Naive B cell (primary cell): ENCODE results near the gene VRK2. TPM values are rescaled to one million over a fixed set of nuclear protein-coding genes. Genes with fewer than 3 reads are reported as not detected.

Source experiments
- ATAC-seq, 2 donors: fragments of 150-1000 bp; cut with Tn5 transposase; 2 replicates each; pipeline ENCODE4 v1.10.0; 2021; ENCODE audit warnings: low read depth in 2 of 2, mild to moderate bottlenecking in 2 of 2, moderate library complexity in 2 of 2
- DNase-seq: peaks from one replicate; pipeline ENCODE4 v3.0.0; 2022
- H3K27ac Mint-ChIP-seq, 6 donors: one replicate each; pipeline ENCODE4 v1.8.0; 2020 to 2022; ENCODE audit warnings: mild to moderate bottlenecking in 6 of 6, mixed read lengths in 6 of 6, moderate library complexity in 5 of 6, inconsistent platforms in 2 of 6
- H3K27me3 Mint-ChIP-seq, 3 donors: one replicate each; pipeline ENCODE4 v1.8.0; 2021 to 2022; ENCODE audit warnings: mixed read lengths in 3 of 3, mild to moderate bottlenecking in 1 of 3
- H3K36me3 Mint-ChIP-seq, 2 donors: one replicate each; pipeline ENCODE4 v1.8.0; 2020 to 2022; ENCODE audit warnings: mixed read lengths in 2 of 2, inconsistent platforms in 1 of 2, mild to moderate bottlenecking in 1 of 2
- H3K4me1 Mint-ChIP-seq, 3 donors: one replicate each; pipeline ENCODE4 v1.8.0; 2020 to 2022; ENCODE audit warnings: mixed read lengths in 3 of 3, inconsistent platforms in 1 of 3, mild to moderate bottlenecking in 1 of 3, moderate library complexity in 1 of 3
- H3K4me3 Mint-ChIP-seq, 8 donors: one replicate each; pipeline ENCODE4 v1.8.0; 2020 to 2022; ENCODE audit warnings: mild to moderate bottlenecking in 8 of 8, mixed read lengths in 8 of 8, moderate library complexity in 8 of 8, inconsistent platforms in 2 of 8
- H3K9me3 Mint-ChIP-seq, 7 donors: one replicate each; pipeline ENCODE4 v1.8.0; 2020 to 2022; ENCODE audit warnings: mixed read lengths in 7 of 7, mild to moderate bottlenecking in 5 of 7, inconsistent platforms in 2 of 7, moderate library complexity in 1 of 7
- polyA plus RNA-seq, 6 donors: library from polyadenylated mRNA; unstranded; fragments of 300-500 nt; fragmentation: Illumina TruSeq; gene quantifications; one replicate each; pipeline ENCODE4 v1.2.3, GENCODE V29; 2021; ENCODE audit warnings: low read depth in 6 of 6

Gene VRK2
- polyA plus RNA-seq, 6 donors from 2014 or later: 34.3 to 47.0 (median 41.2) TPM

- Mint-ChIP-seq H3K4me3 (no peak overlapping the region), H3K36me3 (peaks cover 0 to 6% of the 10 kb centered on the region in 2 donors), H3K27me3 (no peaks in the 10 kb centered on the region), H3K9me3 (no peaks in the 10 kb centered on the region), H3K27ac (no peak overlapping the region), H3K4me1 (peaks cover 0 to 4% (median 0%) of the 10 kb centered on the region in 3 donors)
- no peak for ATAC-seq
- no peak for DNase-seq
Measured at GRCh38 chr2:58197894-58198293, 151.3 kb downstream of the VRK2 start.

GRCh38 chr2:58202404-58202803 is 155.8 kb downstream of the VRK2 start:
- Mint-ChIP-seq H3K9me3 (no peaks in the 10 kb centered on the region), H3K4me3 (no peak overlapping the region), H3K36me3 (peaks cover 0 to 10% of the 10 kb centered on the region in 2 donors), H3K4me1 (peaks cover 0 to 4% (median 0%) of the 10 kb centered on the region in 3 donors), H3K27me3 (no peaks in the 10 kb centered on the region), H3K27ac (no peak overlapping the region)
- DNase-seq (no peak), ATAC-seq (no peak)

- Mint-ChIP-seq H3K27ac (no peak overlapping the region), H3K4me1 (peaks cover 0 to 4% (median 0%) of the 10 kb centered on the region in 3 donors), H3K4me3 (no peak overlapping the region), H3K27me3 (no peaks in the 10 kb centered on the region), H3K36me3 (peaks cover 0 to 12% of the 10 kb centered on the region in 2 donors), H3K9me3 (no peaks in the 10 kb centered on the region)
- ATAC-seq (no peak), DNase-seq (no peak)
Measured at GRCh38 chr2:58203018-58203417, 156.4 kb downstream of the VRK2 start.

GRCh38 chr2:58204195-58204959 is 157.8 kb downstream of the VRK2 start:
- Mint-ChIP-seq H3K27me3 (no peaks in the 10 kb centered on the region), H3K4me1 (peaks cover 0 to 4% (median 0%) of the 10 kb centered on the region in 3 donors), H3K36me3 (peaks cover 0 to 12% of the 10 kb centered on the region in 2 donors), H3K4me3 (no peak overlapping the region), H3K27ac (peak overlapping the region in 1 of 6 donors; percentile 7), H3K9me3 (no peaks in the 10 kb centered on the region)
- no peak for ATAC-seq
- no peak for DNase-seq

GRCh38 chr2:58206785-58207184 is 160.2 kb downstream of the VRK2 start:
- Mint-ChIP-seq H3K36me3 (peaks cover 19 to 28% of the 10 kb centered on the region in 2 donors), H3K9me3 (peaks cover 2 to 21% (median 17%) of the 10 kb centered on the region in 7 donors), H3K4me1 (no peaks in the 10 kb centered on the region), H3K27me3 (no peaks in the 10 kb centered on the region), H3K4me3 (no peak overlapping the region), H3K27ac (no peak overlapping the region)
- no peak for DNase-seq
- no peak for ATAC-seq

- H3K27ac Mint-ChIP-seq: no peak overlapping the region
- H3K4me1 Mint-ChIP-seq: no peaks in the 10 kb centered on the region
- no peak overlapping the region for H3K4me3 Mint-ChIP-seq
- peaks cover 23 to 32% of the 10 kb centered on the region in 2 donors for H3K36me3 Mint-ChIP-seq
- ATAC-seq (no peak), DNase-seq (no peak)
- peaks cover 4 to 25% (median 21%) of the 10 kb centered on the region in 7 donors for H3K9me3 Mint-ChIP-seq
- H3K27me3 Mint-ChIP-seq: no peaks in the 10 kb centered on the region
Measured at GRCh38 chr2:58207189-58207588, 160.6 kb downstream of the VRK2 start.

Other genes with a start within 250 kb of the VRK2 start
- 10 to 100 TPM in 5 of 6 donors, 1 to 10 TPM in 1; 5.9 to 21.9 (median 11.7) TPM for gene FANCL, start 194.5 kb downstream of the VRK2 start, polyA plus RNA-seq